NK-92 treated with Interleukin-12 subunit alpha and Interleukin-12 subunit beta, amount 100 ng/mL, for 24 hours (cell line): ENCODE measurements around the gene ADAM11.

ENCODE experiments used
- DNase-seq: peaks from one replicate; lab custom pipeline; 2025; lab: John Stamatoyannopoulos, UW

ADAM11 gene

GRCh38 chr17:44775838-44776621 is 17.2 kb downstream of the ADAM11 start:
- no peak for DNase-seq

GRCh38 chr17:44776628-44777393 is 18.0 kb downstream of the ADAM11 start:
- no peak for DNase-seq

GRCh38 chr17:44777394-44778348 is 18.9 kb downstream of the ADAM11 start:
- DNase-seq = no peak

- no peak for DNase-seq
These were observed 19.9 kb downstream of the ADAM11 start for GRCh38 chr17:44778656-44779210.

GRCh38 chr17:44779211-44780025 is 20.6 kb downstream of the ADAM11 start:
- DNase-seq = peak; percentile 45

GRCh38 chr17:44780161-44780560 is 21.4 kb downstream of the ADAM11 start:
- DNase-seq = no peak

GRCh38 chr17:44780845-44781480 is 22.2 kb downstream of the ADAM11 start:
- DNase-seq = no peak

- no peak for DNase-seq
These were observed 22.9 kb downstream of the ADAM11 start for GRCh38 chr17:44781551-44782325.

GRCh38 chr17:44782326-44782850 is 23.6 kb downstream of the ADAM11 start:
- DNase-seq = no peak

- DNase-seq = no peak
These were observed 27.1 kb downstream of the ADAM11 start for GRCh38 chr17:44785921-44786320.

- no peak for DNase-seq
These were observed 27.8 kb downstream of the ADAM11 start for GRCh38 chr17:44786551-44787081.

- DNase-seq = no peak
These were observed 28.6 kb downstream of the ADAM11 start for GRCh38 chr17:44787271-44787940.

- DNase-seq = no peak
These were observed 29.4 kb downstream of the ADAM11 start for GRCh38 chr17:44788139-44788538.

- no peak for DNase-seq
These were observed 33.5 kb downstream of the ADAM11 start for GRCh38 chr17:44792276-44792675.

- DNase-seq = no peak
These were observed 35.4 kb downstream of the ADAM11 start for GRCh38 chr17:44793885-44794842.

- no peak for DNase-seq
These were observed 36.1 kb downstream of the ADAM11 start for GRCh38 chr17:44794851-44795413.

GRCh38 chr17:44795421-44795820 is 36.6 kb downstream of the ADAM11 start:
- DNase-seq = no peak
